IPS-20b (cell line): Measurements from ENCODE around the gene ANTXR2.
"Not testable (repeated sequence)": the region's sequence is repeated elsewhere in the genome, so short reads cannot be mapped to it uniquely, and the experiment has no call there.

Source experiments
- H3K27ac ChIP-seq: one replicate; pipeline ENCODE4 v1.5.1; 2013; ENCODE audit warnings: low read length
- H3K27me3 ChIP-seq: 2 replicates; pipeline ENCODE4 v1.6.1; 2013; ENCODE audit warnings: mild to moderate bottlenecking, low read length, inconsistent platforms; ENCODE audit not compliant: insufficient read depth
- H3K36me3 ChIP-seq: 2 replicates; pipeline ENCODE4 v1.6.1; 2013; ENCODE audit warnings: low read depth, mild to moderate bottlenecking, inconsistent platforms, low read length, moderate library complexity; ENCODE audit not compliant: insufficient read depth
- H3K4me1 ChIP-seq: 2 replicates; pipeline ENCODE4 v1.6.1; 2013; ENCODE audit warnings: mild to moderate bottlenecking, control low read depth, inconsistent platforms, low read length, moderate library complexity; ENCODE audit not compliant: insufficient read depth
- H3K4me3 ChIP-seq: 2 replicates; pipeline ENCODE4 v1.5.1; 2013; ENCODE audit warnings: mild to moderate bottlenecking, low read length, inconsistent platforms
- H3K9ac ChIP-seq: 2 replicates; pipeline ENCODE4 v1.6.1; 2013; ENCODE audit warnings: low read depth, mild to moderate bottlenecking, inconsistent platforms, low read length, moderate library complexity
- H3K9me3 ChIP-seq: 2 replicates; pipeline ENCODE4 v1.6.1; 2013; ENCODE audit warnings: mild to moderate bottlenecking, low read depth, low read length, inconsistent platforms; ENCODE audit not compliant: insufficient read depth

Gene ANTXR2

DNA sequence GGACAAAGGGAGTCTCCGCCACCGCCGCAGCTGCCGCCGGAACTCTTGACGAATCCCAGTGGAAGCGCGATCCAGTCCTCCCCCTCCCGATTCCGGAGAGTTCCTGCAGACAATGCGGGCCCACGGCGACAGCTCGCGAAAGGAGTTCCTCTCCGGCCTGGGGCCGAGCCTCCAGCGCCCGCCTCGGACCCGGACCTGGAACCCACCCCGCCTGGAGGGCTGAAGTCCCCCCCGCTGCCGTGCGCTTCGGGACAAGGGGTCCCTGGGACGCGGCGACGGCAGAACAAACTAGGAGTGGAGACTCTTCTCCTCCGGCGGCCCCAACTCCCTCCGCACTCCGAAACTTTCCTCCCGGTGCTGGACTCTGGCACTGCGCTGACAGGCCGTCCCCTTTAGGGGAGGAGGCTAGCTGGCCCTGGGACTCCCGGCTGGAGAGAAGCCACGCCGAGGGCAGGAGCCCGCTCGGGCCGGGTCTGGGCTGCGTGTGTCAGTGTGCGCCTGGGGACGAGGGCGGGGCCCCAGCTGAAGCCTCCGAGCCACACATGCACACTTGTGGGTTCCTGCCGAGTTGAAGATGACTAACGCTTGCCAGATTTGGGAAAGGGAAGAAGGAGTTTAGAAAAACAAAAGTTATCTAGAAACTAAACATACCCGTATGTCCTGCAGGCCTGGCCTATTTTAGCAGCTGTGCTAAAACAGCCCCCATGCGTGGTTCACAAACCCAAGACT, at the start of gene ANTXR2:
Gene ANTXR2, minus strand, starts transcription at position 486 of the 729 bp plus-strand sequence. CDS start 669 bp downstream, outside the sequence.
- Histone ChIP-seq H3K4me1 (peaks cover 7% of the 10 kb centered on the region; the same call in 1 of the 2 replicates), H3K27ac (no peak within 1 kb of the TSS), H3K4me3 (peak within 1 kb of the TSS; percentile 75), H3K9ac (peak within 1 kb of the TSS; percentile 78), H3K9me3 (no peaks in the 10 kb centered on the region), H3K36me3 (no peaks in the 10 kb centered on the region), H3K27me3 (peaks cover 38% of the 10 kb centered on the region)

DNA sequence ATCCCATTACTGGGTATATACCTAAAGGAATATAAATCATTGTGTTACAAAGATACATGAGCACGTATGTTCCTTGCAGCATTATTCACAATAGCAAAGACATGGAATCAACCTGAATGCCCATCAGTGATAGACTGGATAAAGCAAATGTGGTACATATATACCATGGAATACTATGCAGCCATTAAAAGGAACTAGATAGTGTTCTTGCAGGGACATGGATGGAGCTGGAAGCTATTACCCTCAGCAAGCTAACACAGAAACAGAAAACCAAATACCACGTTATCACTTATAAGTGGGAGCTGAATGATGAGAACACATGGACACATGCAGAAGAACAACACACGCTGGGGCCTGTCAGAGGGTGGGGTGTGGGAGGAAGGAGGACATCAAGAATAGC, 48.8 kb upstream of the ANTXR2 start:
- H3K9ac ChIP-seq, H3K4me3 ChIP-seq, H3K27ac ChIP-seq, H3K9me3 ChIP-seq, H3K27me3 ChIP-seq, H3K4me1 ChIP-seq, H3K36me3 ChIP-seq: not testable (repeated sequence)

DNA sequence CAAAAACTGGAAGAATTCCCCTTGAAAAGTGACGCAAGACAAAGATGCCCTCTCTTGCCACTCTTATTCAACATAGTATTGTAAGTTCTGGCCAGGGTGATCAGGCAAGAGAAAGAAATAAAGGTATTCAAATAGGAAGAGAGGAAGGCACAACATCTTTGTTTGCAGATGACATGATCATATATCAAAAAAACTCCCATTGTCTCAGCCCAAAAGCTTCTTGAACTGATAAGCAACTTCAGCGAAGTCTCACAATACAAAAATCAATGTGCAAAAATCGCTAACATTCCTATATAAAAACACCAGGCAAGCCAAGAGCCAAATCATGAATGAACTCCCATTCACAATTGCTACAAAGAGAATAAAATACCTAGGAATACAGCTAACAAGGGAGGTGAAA, 46.6 kb upstream of the ANTXR2 start:
- not testable (repeated sequence) for H3K4me1 ChIP-seq, H3K4me3 ChIP-seq, H3K9ac ChIP-seq, H3K36me3 ChIP-seq, H3K9me3 ChIP-seq, H3K27me3 ChIP-seq, H3K27ac ChIP-seq

DNA sequence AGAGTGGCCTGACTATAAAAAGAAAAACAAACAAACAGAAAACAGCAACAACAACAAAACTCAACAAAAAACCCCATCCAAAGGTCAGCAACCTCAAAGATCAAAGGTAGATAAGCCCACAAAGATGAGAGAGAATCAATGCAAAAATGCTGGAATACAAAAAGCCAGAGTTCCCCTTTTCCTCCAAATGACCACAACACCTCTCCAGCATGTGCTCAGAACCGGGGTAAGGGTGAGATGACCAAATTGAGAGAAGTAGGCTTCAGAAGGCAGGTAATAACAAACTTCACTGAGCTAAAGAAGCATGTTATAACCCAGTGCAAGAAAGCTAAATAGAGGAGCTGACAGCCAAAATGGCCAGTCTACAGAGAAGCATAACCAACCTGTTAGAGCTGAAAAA, 43.5 kb upstream of the ANTXR2 start:
- H3K4me1 ChIP-seq = no peaks in the 10 kb centered on the region
- H3K27ac ChIP-seq = no peak overlapping the region
- no peak overlapping the region for H3K4me3 ChIP-seq
- H3K27me3 ChIP-seq = no peaks in the 10 kb centered on the region
- no peak overlapping the region for H3K9ac ChIP-seq
- no peaks in the 10 kb centered on the region for H3K36me3 ChIP-seq
- no peaks in the 10 kb centered on the region for H3K9me3 ChIP-seq

DNA sequence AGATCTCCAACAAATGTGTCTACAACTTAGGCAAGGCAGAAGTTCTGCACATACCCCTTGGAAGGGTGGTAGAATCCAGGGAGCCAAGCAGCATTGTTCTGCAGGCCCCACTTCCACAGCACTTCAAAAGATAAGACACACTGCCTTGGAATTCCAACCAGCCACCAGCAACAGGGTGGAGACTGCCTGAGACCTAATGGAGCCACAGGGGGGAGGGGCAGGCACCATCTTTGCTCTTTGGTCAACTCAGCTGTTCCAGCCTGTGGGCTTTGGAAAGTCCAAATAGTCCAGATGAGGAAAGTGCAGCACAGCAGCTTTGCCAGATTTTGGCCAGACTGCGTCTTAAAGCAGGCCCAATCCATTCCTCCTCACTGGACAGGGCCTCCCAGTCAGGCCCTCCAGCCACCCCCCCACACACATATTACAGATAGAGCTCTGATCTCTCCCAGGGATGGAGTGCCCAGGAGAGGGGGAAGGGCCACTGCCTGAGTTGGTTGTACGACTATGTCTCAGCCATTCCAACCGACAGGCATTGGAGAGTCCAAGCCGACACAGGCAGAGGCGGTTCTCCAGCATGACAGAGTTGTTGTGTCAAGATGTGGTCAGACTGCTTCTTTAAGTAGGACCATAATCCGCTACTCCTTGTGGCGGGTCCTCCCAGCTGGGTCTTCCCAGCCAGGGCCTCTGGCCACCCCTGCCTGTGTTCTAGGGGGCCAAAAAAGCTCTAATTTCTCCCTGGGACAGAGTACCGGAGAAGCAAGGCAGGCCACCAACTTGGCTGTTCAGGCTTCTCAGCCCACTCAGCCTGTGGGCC, 42.5 kb upstream of the ANTXR2 start:
- H3K27ac ChIP-seq = no peak overlapping the region
- no peak overlapping the region for H3K9ac ChIP-seq
- H3K4me3 ChIP-seq = no peak overlapping the region
- no peaks in the 10 kb centered on the region for H3K36me3 ChIP-seq
- no peaks in the 10 kb centered on the region for H3K4me1 ChIP-seq
- H3K9me3 ChIP-seq = no peaks in the 10 kb centered on the region
- H3K27me3 ChIP-seq = no peaks in the 10 kb centered on the region

DNA sequence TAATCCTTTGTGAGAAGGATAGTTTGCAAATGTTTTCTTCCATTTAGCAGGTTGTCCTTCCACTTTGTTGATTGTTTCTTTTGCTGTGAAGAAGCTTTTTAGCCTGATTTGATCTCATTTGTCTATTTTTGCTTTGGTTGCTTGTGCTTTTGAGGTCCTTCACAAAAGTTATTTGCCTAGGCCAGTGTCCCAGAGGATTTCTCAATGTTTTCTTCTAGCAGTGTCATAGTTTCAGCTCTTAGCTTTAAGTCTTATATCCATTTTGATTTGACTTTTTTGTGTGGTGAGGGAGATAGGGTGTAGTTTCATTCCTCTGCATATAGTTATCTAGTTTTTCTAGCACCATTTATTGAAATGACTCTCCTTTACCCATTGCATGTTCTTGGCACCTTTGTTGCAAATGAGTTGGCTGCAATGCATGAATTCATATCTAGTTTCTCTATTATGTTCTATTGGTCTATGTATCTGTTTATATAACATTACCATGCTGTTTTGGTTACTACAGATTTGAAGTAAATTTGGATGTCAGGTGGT, 41.8 kb upstream of the ANTXR2 start:
- Histone ChIP-seq H3K4me1 (no peaks in the 10 kb centered on the region), H3K9ac (no peak overlapping the region), H3K27me3 (no peaks in the 10 kb centered on the region), H3K27ac (no peak overlapping the region), H3K36me3 (no peaks in the 10 kb centered on the region), H3K9me3 (no peaks in the 10 kb centered on the region), H3K4me3 (no peak overlapping the region)

DNA sequence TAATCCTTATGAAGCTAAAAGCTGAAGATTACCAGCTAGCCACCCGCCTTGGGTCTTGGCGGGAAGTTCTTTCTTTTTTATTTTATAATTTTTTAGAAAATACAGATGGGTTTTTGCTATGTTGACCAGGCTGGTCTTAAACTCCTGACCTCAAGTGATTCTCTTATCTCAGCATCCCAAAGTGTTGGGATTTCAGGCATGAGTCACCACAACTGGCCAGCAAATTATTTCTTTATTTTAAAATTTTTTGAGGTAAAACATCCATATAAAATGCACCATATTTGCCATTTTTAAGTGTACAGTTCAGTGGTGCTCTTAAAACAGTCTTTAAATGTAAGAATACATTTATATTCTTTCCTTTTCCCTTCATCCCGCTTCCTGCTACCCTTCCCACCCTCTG, 40.6 kb upstream of the ANTXR2 start:
- H3K9me3 ChIP-seq = no peaks in the 10 kb centered on the region
- H3K4me3 ChIP-seq = no peak overlapping the region
- no peak overlapping the region for H3K9ac ChIP-seq
- H3K4me1 ChIP-seq = no peaks in the 10 kb centered on the region
- no peaks in the 10 kb centered on the region for H3K27me3 ChIP-seq
- H3K36me3 ChIP-seq = no peaks in the 10 kb centered on the region
- H3K27ac ChIP-seq = no peak overlapping the region

DNA sequence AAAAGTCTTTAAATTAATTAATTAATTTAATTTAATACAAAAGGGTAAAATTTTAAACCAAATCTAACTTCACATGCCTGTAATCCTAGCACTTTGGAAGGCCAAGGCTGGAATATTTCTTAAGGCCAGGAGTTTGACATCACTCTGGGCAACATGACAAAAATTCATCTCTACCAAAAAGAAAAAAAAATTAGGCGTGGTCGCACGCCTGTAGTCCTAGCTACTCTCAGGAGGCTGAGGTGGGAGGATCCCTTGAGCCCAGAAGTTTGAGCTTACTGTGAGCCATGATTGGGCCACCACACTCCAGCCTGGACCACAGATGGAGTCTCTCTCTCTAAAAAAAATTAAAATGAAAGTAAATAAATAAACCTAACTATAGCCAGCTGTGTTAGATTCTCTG, 39.2 kb upstream of the ANTXR2 start:
- Histone ChIP-seq H3K9me3 (peaks cover 5% of the 10 kb centered on the region), H3K9ac (no peak overlapping the region), H3K36me3 (no peaks in the 10 kb centered on the region), H3K27me3 (no peaks in the 10 kb centered on the region), H3K4me1 (no peaks in the 10 kb centered on the region), H3K27ac (no peak overlapping the region), H3K4me3 (no peak overlapping the region)

DNA sequence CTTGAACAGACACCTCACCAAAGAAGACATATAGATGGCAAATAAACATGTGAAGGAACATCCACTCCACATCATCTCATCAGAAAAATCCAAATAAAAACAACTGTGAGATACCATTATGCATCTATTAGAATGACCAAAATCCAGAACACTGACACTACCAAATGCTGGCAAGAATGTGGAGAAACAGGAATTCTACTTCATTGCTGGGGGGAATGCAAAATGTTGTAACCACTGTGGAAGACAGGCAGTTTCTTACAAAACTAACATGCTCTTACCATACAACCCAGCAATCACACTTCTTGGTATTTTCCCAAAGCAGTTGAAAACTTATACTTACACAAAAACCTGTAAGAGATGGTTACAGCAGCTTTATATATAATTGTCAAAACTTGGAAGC, 38.2 kb upstream of the ANTXR2 start:
- Histone ChIP-seq H3K9me3 (peaks cover 8% of the 10 kb centered on the region), H3K4me1 (no peaks in the 10 kb centered on the region), H3K36me3 (no peaks in the 10 kb centered on the region), H3K27ac (no peak overlapping the region), H3K9ac (no peak overlapping the region), H3K4me3 (no peak overlapping the region), H3K27me3 (no peaks in the 10 kb centered on the region)

DNA sequence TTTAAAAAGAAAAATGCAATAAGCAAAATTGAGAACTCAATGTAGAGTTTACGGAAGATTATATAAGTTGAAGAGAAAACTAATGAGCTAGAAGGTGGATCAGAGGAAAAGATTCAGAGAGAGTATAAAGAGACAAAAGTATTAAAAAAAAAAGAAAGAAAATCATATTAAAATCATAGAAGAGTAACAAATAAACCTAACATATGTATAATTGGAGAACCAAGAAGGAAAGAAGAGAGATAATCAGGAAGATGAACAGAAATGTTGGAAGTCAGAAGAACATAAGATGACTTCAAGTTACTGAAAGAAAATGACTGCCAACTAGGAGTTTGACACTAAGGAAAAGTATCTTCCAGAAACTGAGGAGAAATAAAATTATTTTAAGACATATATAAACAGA, 34.3 kb upstream of the ANTXR2 start:
- Histone ChIP-seq H3K4me1 (no peaks in the 10 kb centered on the region), H3K27me3 (no peaks in the 10 kb centered on the region), H3K9me3 (peaks cover 8% of the 10 kb centered on the region)

DNA sequence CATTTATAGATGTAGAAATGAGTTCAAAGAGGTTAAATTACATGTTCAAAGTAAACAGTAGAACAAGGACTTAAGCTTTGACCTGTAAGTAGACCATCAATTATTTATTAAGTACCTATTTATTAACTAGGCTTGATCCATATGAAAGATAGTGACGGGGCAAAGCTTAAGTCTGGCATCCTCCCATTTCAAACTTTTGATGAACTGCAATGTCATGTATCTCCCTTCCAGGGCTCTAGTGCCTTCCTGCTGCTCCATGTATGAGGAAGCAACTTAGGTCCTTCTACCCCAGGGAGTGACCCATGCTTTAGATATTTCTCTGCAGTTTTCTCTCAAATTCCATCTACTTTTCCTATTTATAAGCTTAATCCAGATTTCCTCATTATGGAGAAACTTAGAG, 31.9 kb upstream of the ANTXR2 start:
- Histone ChIP-seq H3K9me3 (peaks cover 8% of the 10 kb centered on the region), H3K4me3 (no peak overlapping the region), H3K4me1 (no peaks in the 10 kb centered on the region), H3K27me3 (no peaks in the 10 kb centered on the region), H3K9ac (no peak overlapping the region), H3K27ac (no peak overlapping the region), H3K36me3 (no peaks in the 10 kb centered on the region)

More for the DNA sequence above, 34.3 kb upstream of the ANTXR2 start:
- no peaks in the 10 kb centered on the region for H3K36me3 ChIP-seq
- no peak overlapping the region for H3K27ac ChIP-seq
- H3K9ac ChIP-seq = no peak overlapping the region
- H3K4me3 ChIP-seq = no peak overlapping the region

DNA sequence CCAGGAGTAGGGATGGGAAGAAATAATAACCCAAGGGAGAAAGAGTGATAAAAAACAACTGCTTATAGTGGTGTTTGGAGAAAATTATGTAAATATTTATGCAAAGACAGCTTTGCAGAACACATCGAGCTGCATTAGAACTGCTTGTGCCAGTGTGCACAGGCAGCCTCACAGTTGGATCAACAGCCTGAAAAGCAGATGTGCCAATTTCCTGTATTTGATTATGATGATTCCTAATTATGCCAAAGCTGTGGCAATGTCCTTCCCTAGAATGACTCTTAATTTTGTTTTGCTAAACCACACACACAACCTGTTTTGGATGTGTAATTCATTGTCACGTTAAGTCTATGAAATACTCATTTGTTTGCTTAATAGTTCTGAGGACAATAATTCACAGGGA, 30.6 kb upstream of the ANTXR2 start:
- Histone ChIP-seq H3K36me3 (no peaks in the 10 kb centered on the region), H3K4me3 (no peak overlapping the region), H3K27ac (no peak overlapping the region), H3K27me3 (no peaks in the 10 kb centered on the region), H3K9me3 (peaks cover 8% of the 10 kb centered on the region), H3K9ac (no peak overlapping the region), H3K4me1 (no peaks in the 10 kb centered on the region)
